ENCODE data around the gene PRB2.

GRCh38 chr12:11347810-11348209 is 47.6 kb downstream of the PRB2 start:
- TF ChIP-seq FOXP1 (CRISPR knock-in tag; IDR thresholded peaks at IDR 0.05; ENCODE audit: borderline replicate concordance) (no peak), CTCF (IDR thresholded peaks at IDR 0.05) (no peak), SP1 (CRISPR knock-in tag; conservative IDR thresholded peaks at IDR 0.05) (no peak), TEAD4 (CRISPR knock-in tag; IDR thresholded peaks at IDR 0.05) (no peak)
